ENCODE data around the gene DDX31. TPM values are rescaled to one million over a fixed set of nuclear protein-coding genes. Genes with fewer than 3 reads are reported as not detected.

Gene DDX31
- total RNA-seq, 1 experiment from 2014 or later: 28.4 TPM

DNA sequence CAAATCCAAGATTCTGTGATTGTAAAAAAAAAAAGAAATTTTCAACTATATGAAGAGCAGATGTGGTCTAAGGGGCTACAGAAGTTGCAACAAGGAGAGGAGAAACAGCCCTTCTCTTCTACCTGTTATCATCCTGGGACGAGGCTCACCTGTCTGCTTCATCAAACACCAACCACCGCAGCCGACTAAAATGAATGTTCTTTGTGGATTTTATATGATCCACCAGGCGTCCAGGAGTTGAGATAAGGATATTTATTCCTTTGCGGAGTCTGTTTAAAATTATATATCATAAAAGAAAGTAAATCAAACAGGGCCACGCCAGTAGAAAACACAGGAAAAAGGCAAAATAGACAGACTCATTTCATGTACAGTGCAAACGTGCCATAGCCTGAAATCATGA is 21.5 kb downstream of the DDX31 start:
- Histone ChIP-seq H3K27ac (ENCODE audit: insufficient read length, low read depth, low read length) (no peak overlapping the region), H3K79me2 (ENCODE audit: insufficient read depth, low read length) (no peaks in the 10 kb centered on the region), H2BK120ac (ENCODE audit: low read depth, low read length, poor library complexity, severe bottlenecking) (no peak overlapping the region), H3K27me3 (ENCODE audit: insufficient read depth, low read length) (no peaks in the 10 kb centered on the region), H4K8ac (replicated peaks; ENCODE audit: insufficient read length, low read depth, low read length) (no peak overlapping the region), H3K14ac (ENCODE audit: insufficient read depth, low read length) (no peak overlapping the region), H3K9me3 (ENCODE audit: control insufficient read depth, low read depth, low read length) (no peaks in the 10 kb centered on the region), H4K5ac (ENCODE audit: insufficient read length, low read depth, low read length) (no peak overlapping the region), H4K20me1 (ENCODE audit: control insufficient read depth, insufficient read depth, insufficient read length) (no peaks in the 10 kb centered on the region), H3K23me2 (ENCODE audit: insufficient read length, low read depth, low read length, poor library complexity, severe bottlenecking) (no peaks in the 10 kb centered on the region), H4K91ac (ENCODE audit: insufficient read length, low read depth, low read length) (no peak overlapping the region), H3K4me2 (ENCODE audit: insufficient read depth, insufficient read length, low read length) (no peak overlapping the region), H3T11ph (ENCODE audit: low read length) (no peak overlapping the region), H2BK12ac (ENCODE audit: insufficient read length, low read depth, low read length) (no peak overlapping the region), H3K56ac (ENCODE audit: insufficient read length, low read depth, low read length) (no peak overlapping the region), H2BK15ac (ENCODE audit: low read depth, low read length) (no peak overlapping the region), H3K79me1 (ENCODE audit: insufficient read depth, low read depth, low read length, poor library complexity, severe bottlenecking) (no peaks in the 10 kb centered on the region), H3K23ac (ENCODE audit: insufficient read length, low read depth, low read length) (no peak overlapping the region), H3K9ac (ENCODE audit: extremely low read depth, insufficient read length, low read length) (no peak overlapping the region), H2BK20ac (ENCODE audit: low read depth, low read length, poor library complexity, severe bottlenecking) (no peak overlapping the region), H2AFZ (ENCODE audit: low read length) (no peak overlapping the region), H3K4me1 (ENCODE audit: insufficient read depth, low read length) (no peaks in the 10 kb centered on the region), H3K4ac (ENCODE audit: low read depth, low read length) (no peak overlapping the region), H2AK5ac (ENCODE audit: insufficient read length, low read length) (no peak overlapping the region), H3K18ac (ENCODE audit: insufficient read length, low read depth, low read length) (no peak overlapping the region), H2BK5ac (ENCODE audit: insufficient read length, low read length) (no peak overlapping the region)
- H3K27ac Mint-ChIP-seq: no peak overlapping the region
- no peaks in the 10 kb centered on the region for H3K9me3 Mint-ChIP-seq
- peaks cover 27 to 73% (median 61%) of the 10 kb centered on the region in 3 experiments for H3K36me3 Mint-ChIP-seq (ENCODE audit: insufficient read depth in 1 of 3, low read depth in 3 of 3)
- no peak overlapping the region for H3K4me3 Mint-ChIP-seq
- no peaks in the 10 kb centered on the region for H3K4me1 Mint-ChIP-seq
- WGBS (ENCODE audit: extremely low coverage, insufficient read length, low lambda C conversion rate): no CpG with 5 or more reads among the region's 7 CpGs
- no peak for DNase-seq
- TF ChIP-seq CTCF (conservative IDR thresholded peaks at IDR 0.05): no peak
- no peaks in the 10 kb centered on the region for H3K27me3 Mint-ChIP-seq (ENCODE audit: low read depth)
